DMS114 treated with DMSO at 0.1 percent for 48 hours (cell line): ENCODE measurements around the gene QDPR.

Source experiments
- DNase-seq: peaks from one replicate; lab custom pipeline; 2025; ENCODE audit not compliant: unreplicated experiment; lab: John Stamatoyannopoulos, UW

The QDPR gene

GRCh38 chr4:17528551-17529165 is 16.8 kb upstream of the QDPR start:
- no peak for DNase-seq

GRCh38 chr4:17526695-17527477 is 15.0 kb upstream of the QDPR start:
- DNase-seq, result no peak

- DNase-seq, result no peak
Observed at GRCh38 chr4:17523662-17524061, 11.8 kb upstream of the QDPR start.

DNA sequence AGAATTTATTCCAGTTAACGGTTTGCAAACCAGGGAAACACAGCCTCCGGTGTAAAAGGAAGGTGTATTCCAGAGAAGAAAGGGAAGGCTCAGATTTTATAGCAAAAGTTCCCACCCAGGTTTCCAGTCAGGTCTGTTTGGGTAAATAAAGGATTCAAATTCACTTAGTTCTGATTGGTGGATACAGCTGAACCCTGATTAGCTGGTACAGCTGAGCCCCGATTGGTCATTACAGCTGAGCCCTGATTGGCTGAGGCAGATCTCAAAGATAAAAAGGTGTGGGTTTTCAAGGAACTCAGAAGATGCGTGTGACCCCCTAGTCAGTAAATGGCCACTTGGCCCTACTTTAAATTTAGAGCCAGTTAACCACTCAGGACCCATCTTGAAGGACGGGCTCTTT is 9.7 kb upstream of the QDPR start:
- no peak for DNase-seq

- no peak for DNase-seq
Observed at GRCh38 chr4:17517664-17518063, 5.8 kb upstream of the QDPR start.

DNA sequence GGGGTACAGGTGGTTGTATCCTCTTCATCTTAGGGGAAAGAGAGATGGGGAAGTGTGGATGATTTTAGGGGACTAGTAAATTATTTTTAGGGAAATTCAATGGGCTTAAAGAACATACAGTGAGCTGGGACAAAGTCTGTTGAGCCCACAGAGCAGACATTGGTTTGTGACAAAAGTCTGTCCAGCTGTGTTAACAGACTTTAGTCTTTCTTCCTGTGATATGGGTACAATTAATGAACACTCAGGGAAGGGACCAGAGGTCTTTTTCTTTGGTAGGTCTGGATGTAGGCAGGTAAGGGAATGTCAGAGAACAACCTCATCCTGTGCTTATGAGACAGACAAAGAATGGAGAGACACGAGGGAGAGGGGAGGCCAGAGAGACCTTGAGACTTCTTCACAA is 5.1 kb upstream of the QDPR start:
- no peak for DNase-seq

GRCh38 chr4:17515445-17516407 is 3.8 kb upstream of the QDPR start:
- DNase-seq, result no peak

- no peak for DNase-seq
Observed at GRCh38 chr4:17514865-17515264, 3.0 kb upstream of the QDPR start, which contains the start of gene CLRN2. CLRN2 (plus strand) TSS chr4:17515165; CDS start chr4:17515267, 102 bp downstream.

- DNase-seq, result no peak
Observed at GRCh38 chr4:17512973-17513665, 1.2 kb upstream of the QDPR start.

DNA sequence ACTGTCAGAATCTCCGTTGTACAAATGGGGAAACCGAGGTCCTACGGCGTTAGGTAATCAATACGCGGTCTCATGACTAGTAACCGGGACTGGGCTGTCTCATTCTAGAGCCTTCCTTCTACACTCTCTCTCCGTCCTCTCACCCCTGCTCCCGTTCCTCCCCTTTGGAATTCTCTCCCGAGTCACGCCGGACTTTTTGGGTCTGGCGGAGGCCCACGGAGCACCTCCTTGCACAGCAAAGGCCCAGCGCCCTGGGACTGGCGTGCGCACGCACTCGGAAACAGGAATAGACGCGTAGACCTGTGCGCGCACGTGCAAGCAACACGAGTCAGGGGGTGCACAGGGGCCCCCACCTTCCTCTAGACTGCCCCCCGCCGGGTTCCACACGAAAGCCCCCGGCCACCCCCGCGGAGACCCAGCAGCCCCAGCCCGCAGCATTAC is 361 bp downstream of the QDPR start:
- DNase-seq, result peak; percentile 18

GRCh38 chr4:17511051-17511450 is 839 bp downstream of the QDPR start:
- DNase-seq, result no peak

- no peak for DNase-seq
Observed at GRCh38 chr4:17510582-17510981, 1.3 kb downstream of the QDPR start.

DNA sequence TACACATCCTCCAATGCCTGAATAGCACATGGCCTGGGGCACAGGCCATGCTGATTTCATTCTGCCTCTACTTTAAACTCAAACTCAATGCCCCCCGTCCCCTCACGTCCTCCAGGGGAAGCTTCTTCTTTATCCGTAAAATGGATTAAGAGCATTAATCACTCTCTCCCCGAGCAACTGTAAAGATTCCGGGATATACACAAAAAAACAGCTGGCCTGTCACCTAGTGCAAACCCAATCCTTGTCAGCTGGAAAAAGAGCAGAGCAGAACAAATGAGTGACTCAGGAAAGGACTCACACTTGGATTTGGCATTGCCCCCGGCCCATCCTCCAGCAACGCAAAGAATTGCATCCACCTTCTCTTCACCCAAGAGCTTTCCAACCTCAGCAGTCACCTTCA is 7.8 kb downstream of the QDPR start:
- no peak for DNase-seq

GRCh38 chr4:17502756-17503155 is 9.1 kb downstream of the QDPR start:
- no peak for DNase-seq

GRCh38 chr4:17500574-17500973 is 11.3 kb downstream of the QDPR start:
- no peak for DNase-seq

GRCh38 chr4:17497890-17498523 is 13.9 kb downstream of the QDPR start:
- DNase-seq, result no peak

GRCh38 chr4:17494258-17495190 is 17.4 kb downstream of the QDPR start:
- DNase-seq, result no peak

DNA sequence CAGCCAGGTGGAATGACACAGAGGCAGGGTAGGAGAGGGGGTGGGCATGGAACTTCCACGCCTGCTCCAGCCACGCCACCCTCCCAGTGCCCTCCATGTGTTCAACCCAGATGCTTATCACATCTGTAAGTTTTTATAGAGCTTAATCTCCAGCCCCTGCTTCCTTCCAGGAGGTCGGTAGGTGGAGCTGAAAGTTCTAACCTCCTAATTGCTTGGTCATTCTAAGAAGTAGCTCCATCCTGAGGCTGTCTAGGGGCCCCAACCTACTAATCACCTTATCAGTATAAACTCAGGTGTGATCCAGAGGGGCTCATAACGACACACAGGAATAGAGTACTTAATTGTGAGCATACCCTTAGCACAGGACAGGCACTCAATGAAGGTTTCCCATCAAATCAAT is 18.3 kb downstream of the QDPR start:
- no peak for DNase-seq

DNA sequence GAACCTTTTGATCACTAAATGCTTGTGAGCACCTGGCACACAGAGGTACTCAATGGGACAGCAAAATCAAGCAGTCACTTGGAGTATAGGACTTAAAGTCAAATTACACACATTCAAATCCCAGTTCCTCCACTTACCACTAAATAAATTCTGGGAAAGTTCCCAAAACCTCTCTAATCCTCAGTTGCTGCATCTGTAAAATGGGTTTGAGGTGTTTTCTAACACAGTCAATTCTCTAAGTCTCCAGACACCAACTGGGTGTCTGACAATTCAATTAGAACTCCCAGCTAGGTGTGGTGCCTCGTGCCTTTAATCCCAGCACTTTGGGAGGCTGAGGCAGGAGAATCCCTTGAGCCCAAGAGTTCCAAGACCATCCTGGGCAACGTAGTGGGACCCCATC is 19.0 kb downstream of the QDPR start:
- DNase-seq, result no peak
